GM23338 (cell line): ENCODE data around the gene KISS1R. TPM values are rescaled to one million over a fixed set of nuclear protein-coding genes. Genes with fewer than 3 reads are reported as not detected.
A peak's percentile ranks its signal among the peaks of the same experiment; 100 is the strongest.

Experiments
- ATAC-seq: fragments of 200-7000 bp; cut with Tn5 transposase; 3 replicates; pipeline ENCODE4 v1.9.1; 2020
- DNase-seq: peaks from one replicate; pipeline ENCODE4 v3.0.0-alpha.2; 2015; ENCODE audit warnings: low spot score
- H2AFZ ChIP-seq: fragments of 200-600 bp; sonication (generic); 2 replicates; pipeline ENCODE4 v1.8.0; 2016; ENCODE audit warnings: antibody characterized with exemption, mild to moderate bottlenecking, moderate library complexity
- H3F3A ChIP-seq: fragments of 200-600 bp; sonication (generic); replicated peaks from 2 replicates; pipeline ENCODE4 v1.8.0; 2017; ENCODE audit warnings: antibody characterized with exemption, mixed run types, low read depth
- H3K27ac ChIP-seq: fragments of 200-600 bp; sonication (generic); 2 replicates; pipeline ENCODE4 v1.6.1; 2016; ENCODE audit warnings: low read depth
- H3K27me3 ChIP-seq: fragments of 200-600 bp; sonication (generic); 2 replicates; pipeline ENCODE4 v1.8.0; 2016; ENCODE audit warnings: mild to moderate bottlenecking, mixed run types, moderate library complexity; ENCODE audit not compliant: insufficient read depth
- H3K36me3 ChIP-seq: fragments of 200-600 bp; sonication (generic); 2 replicates; pipeline ENCODE4 v1.8.0; 2016; ENCODE audit warnings: mild to moderate bottlenecking; ENCODE audit not compliant: insufficient read depth
- H3K4me1 ChIP-seq: fragments of 200-600 bp; sonication (generic); 2 replicates; pipeline ENCODE4 v1.8.0; 2016; ENCODE audit warnings: mild to moderate bottlenecking, moderate library complexity; ENCODE audit not compliant: insufficient read depth
- H3K4me2 ChIP-seq: fragments of 200-600 bp; sonication (generic); 2 replicates; pipeline ENCODE4 v1.7.1; 2017; ENCODE audit warnings: mixed run types
- H3K4me3 ChIP-seq: fragments of 200-600 bp; sonication (generic); 2 replicates; pipeline ENCODE4 v1.6.1; 2016; ENCODE audit warnings: mixed run types
- H3K79me2 ChIP-seq: fragments of 200-600 bp; sonication (generic); replicated peaks from 2 replicates; pipeline ENCODE4 v1.8.0; 2017; ENCODE audit warnings: mild to moderate bottlenecking; ENCODE audit not compliant: insufficient read depth
- H3K9me2 ChIP-seq: fragments of 200-600 bp; sonication (generic); 2 replicates; pipeline ENCODE4 v1.8.0; 2017; ENCODE audit not compliant: insufficient read depth
- H4K20me1 ChIP-seq: fragments of 200-600 bp; sonication (generic); replicated peaks from 2 replicates; pipeline ENCODE4 v1.8.0; 2017; ENCODE audit warnings: mild to moderate bottlenecking; ENCODE audit not compliant: insufficient read depth
- H3K27ac Mint-ChIP-seq: 2 replicates; pipeline ENCODE4 v1.8.0; 2020; ENCODE audit warnings: inconsistent platforms, mild to moderate bottlenecking, moderate library complexity, mixed read lengths
- H3K27me3 Mint-ChIP-seq: 3 replicates; pipeline ENCODE4 v1.8.0; 2022; ENCODE audit warnings: low read depth, mild to moderate bottlenecking, moderate library complexity, mixed read lengths, inconsistent platforms; ENCODE audit not compliant: insufficient read depth, poor library complexity
- H3K36me3 Mint-ChIP-seq: 3 replicates; pipeline ENCODE4 v1.8.0; 2021; ENCODE audit warnings: low read depth, mild to moderate bottlenecking, inconsistent platforms, moderate library complexity, mixed read lengths
- H3K4me1 Mint-ChIP-seq: 3 replicates; pipeline ENCODE4 v1.8.0; 2020; ENCODE audit warnings: mild to moderate bottlenecking, inconsistent platforms, mixed read lengths
- H3K4me3 Mint-ChIP-seq: 3 replicates; pipeline ENCODE4 v1.8.0; 2021; ENCODE audit warnings: moderate library complexity, mild to moderate bottlenecking, inconsistent platforms, mixed read lengths
- H3K9me3 Mint-ChIP-seq: 3 replicates; pipeline ENCODE4 v1.8.0; 2020; ENCODE audit warnings: moderate library complexity, mild to moderate bottlenecking, inconsistent platforms, mixed read lengths
- CREB1 ChIP-seq: fragments of 250-450 bp; sonication (Bioruptor Pico); IDR thresholded peaks from 2 replicates; pipeline ENCODE4 v1.5.0; 2020; ENCODE audit warnings: low read depth, mild to moderate bottlenecking, moderate library complexity
- EZH2 ChIP-seq: fragments of 200-600 bp; sonication (generic); IDR thresholded peaks from one replicate; pipeline ENCODE4 v1.8.0; 2017; ENCODE audit warnings: antibody characterized with exemption, mild to moderate bottlenecking, low read depth; ENCODE audit not compliant: unreplicated experiment
- EZH2phosphoT487 ChIP-seq: fragments of 200-600 bp; sonication (generic); IDR thresholded peaks from one replicate; pipeline ENCODE4 v1.8.1; 2018; ENCODE audit warnings: antibody characterized with exemption; ENCODE audit not compliant: unreplicated experiment
- JUNB ChIP-seq: IDR thresholded peaks from one replicate; pipeline ENCODE4 v1.6.1; 2016; ENCODE audit warnings: antibody characterized with exemption; ENCODE audit not compliant: unreplicated experiment
- NANOG ChIP-seq: IDR thresholded peaks from 2 replicates; pipeline ENCODE4 v1.6.1; 2016; ENCODE audit warnings: antibody characterized with exemption, borderline replicate concordance
- POLR2AphosphoS5 ChIP-seq: IDR thresholded peaks from 2 replicates; pipeline ENCODE4 v1.6.1; 2016; ENCODE audit warnings: antibody characterized with exemption, low read depth
- STAT1 ChIP-seq: IDR thresholded peaks from one replicate; pipeline ENCODE4 v1.6.1; 2016; ENCODE audit warnings: antibody characterized with exemption; ENCODE audit not compliant: unreplicated experiment
- ZNF114 ChIP-seq: fragments of 250-450 bp; sonication (Bioruptor Pico); IDR thresholded peaks from 2 replicates; pipeline ENCODE4 v1.5.0; 2020; ENCODE audit warnings: mild to moderate bottlenecking, moderate library complexity
- ZNF331 ChIP-seq: fragments of 250-450 bp; sonication (Bioruptor Pico); IDR thresholded peaks from 2 replicates; pipeline ENCODE4 v1.5.0; 2020; ENCODE audit warnings: low read depth, mild to moderate bottlenecking, moderate library complexity
- ZNF462 ChIP-seq: fragments of 250-450 bp; sonication (Bioruptor Pico); IDR thresholded peaks from 2 replicates; pipeline ENCODE4 v1.5.0; 2020; ENCODE audit warnings: mild to moderate bottlenecking, moderate library complexity
- polyA plus RNA-seq: library from polyadenylated mRNA; unstranded; fragments of >200 nt; fragmentation: Nextera tagmentation; extraction: Ambion mirVana; gene quantifications from 2 replicates; pipeline ENCODE4 v1.2.1, GENCODE V29; 2016
- total RNA-seq: library from RNA; depleted of rRNA; stranded (reverse); fragments of >200 nt; shearing (Covaris generic); gene quantifications from 2 replicates; pipeline ENCODE4 v1.2.3, GENCODE V29; 2014
- TF ChIP-seq, protein P1 (sequence below): IDR thresholded peaks from one replicate; pipeline ENCODE4 v1.6.1; 2018; ENCODE audit warnings: antibody characterized with exemption; ENCODE audit not compliant: unreplicated experiment
- TF ChIP-seq, protein P2 (sequence below): IDR thresholded peaks from 2 replicates; pipeline ENCODE4 v1.6.1; 2016; ENCODE audit warnings: antibody characterized with exemption
- TF ChIP-seq, protein P3 (sequence below), 2 experiments: fragments of 200-600 bp in 1 of 2; sonication (generic) in 1 of 2; conservative IDR thresholded peaks; 2 replicates each; pipeline versions ENCODE4 v1.5.1 to v1.6.1; 2016 to 2017; ENCODE audit warnings: antibody characterized with exemption in 2 of 2, low read depth in 2 of 2, mild to moderate bottlenecking in 2 of 2, moderate library complexity in 1 of 2

Gene KISS1R
- total and polyA plus RNA-seq, 2 experiments from 2014 or later, result 0.78 to 4.0 TPM

- Mint-ChIP-seq H3K9me3 (no peaks in the 10 kb centered on the region), H3K4me3 (no peak overlapping the region), H3K4me1 (no peaks in the 10 kb centered on the region), H3K27ac (no peak overlapping the region), H3K27me3 (peaks cover 3% of the 10 kb centered on the region), H3K36me3 (peaks cover 36% of the 10 kb centered on the region; the same call in 2 of the 3 replicates)
- H3K9me2 ChIP-seq, result no peaks in the 10 kb centered on the region
- H3F3A ChIP-seq, result no peaks in the 10 kb centered on the region
- no peak overlapping the region for H3K4me2 ChIP-seq
- DNase-seq, result no peak
- H3K79me2 ChIP-seq, result no peaks in the 10 kb centered on the region
- H3K4me1 ChIP-seq, result no peaks in the 10 kb centered on the region
- no peaks in the 10 kb centered on the region; the same call in 1 of the 2 replicates for H3K36me3 ChIP-seq
- no peak overlapping the region for H3K4me3 ChIP-seq
- H3K27me3 ChIP-seq, result no peaks in the 10 kb centered on the region
- TF ChIP-seq, protein P1, sequence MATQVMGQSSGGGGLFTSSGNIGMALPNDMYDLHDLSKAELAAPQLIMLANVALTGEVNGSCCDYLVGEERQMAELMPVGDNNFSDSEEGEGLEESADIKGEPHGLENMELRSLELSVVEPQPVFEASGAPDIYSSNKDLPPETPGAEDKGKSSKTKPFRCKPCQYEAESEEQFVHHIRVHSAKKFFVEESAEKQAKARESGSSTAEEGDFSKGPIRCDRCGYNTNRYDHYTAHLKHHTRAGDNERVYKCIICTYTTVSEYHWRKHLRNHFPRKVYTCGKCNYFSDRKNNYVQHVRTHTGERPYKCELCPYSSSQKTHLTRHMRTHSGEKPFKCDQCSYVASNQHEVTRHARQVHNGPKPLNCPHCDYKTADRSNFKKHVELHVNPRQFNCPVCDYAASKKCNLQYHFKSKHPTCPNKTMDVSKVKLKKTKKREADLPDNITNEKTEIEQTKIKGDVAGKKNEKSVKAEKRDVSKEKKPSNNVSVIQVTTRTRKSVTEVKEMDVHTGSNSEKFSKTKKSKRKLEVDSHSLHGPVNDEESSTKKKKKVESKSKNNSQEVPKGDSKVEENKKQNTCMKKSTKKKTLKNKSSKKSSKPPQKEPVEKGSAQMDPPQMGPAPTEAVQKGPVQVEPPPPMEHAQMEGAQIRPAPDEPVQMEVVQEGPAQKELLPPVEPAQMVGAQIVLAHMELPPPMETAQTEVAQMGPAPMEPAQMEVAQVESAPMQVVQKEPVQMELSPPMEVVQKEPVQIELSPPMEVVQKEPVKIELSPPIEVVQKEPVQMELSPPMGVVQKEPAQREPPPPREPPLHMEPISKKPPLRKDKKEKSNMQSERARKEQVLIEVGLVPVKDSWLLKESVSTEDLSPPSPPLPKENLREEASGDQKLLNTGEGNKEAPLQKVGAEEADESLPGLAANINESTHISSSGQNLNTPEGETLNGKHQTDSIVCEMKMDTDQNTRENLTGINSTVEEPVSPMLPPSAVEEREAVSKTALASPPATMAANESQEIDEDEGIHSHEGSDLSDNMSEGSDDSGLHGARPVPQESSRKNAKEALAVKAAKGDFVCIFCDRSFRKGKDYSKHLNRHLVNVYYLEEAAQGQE, result no peak
- no peak for TF ChIP-seq EZH2
- TF ChIP-seq ZNF462 (CRISPR knock-in tag), result no peak
- TF ChIP-seq, protein P2, sequence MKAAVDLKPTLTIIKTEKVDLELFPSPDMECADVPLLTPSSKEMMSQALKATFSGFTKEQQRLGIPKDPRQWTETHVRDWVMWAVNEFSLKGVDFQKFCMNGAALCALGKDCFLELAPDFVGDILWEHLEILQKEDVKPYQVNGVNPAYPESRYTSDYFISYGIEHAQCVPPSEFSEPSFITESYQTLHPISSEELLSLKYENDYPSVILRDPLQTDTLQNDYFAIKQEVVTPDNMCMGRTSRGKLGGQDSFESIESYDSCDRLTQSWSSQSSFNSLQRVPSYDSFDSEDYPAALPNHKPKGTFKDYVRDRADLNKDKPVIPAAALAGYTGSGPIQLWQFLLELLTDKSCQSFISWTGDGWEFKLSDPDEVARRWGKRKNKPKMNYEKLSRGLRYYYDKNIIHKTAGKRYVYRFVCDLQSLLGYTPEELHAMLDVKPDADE, result no peak
- no peak for TF ChIP-seq STAT1
- TF ChIP-seq, protein P3, sequence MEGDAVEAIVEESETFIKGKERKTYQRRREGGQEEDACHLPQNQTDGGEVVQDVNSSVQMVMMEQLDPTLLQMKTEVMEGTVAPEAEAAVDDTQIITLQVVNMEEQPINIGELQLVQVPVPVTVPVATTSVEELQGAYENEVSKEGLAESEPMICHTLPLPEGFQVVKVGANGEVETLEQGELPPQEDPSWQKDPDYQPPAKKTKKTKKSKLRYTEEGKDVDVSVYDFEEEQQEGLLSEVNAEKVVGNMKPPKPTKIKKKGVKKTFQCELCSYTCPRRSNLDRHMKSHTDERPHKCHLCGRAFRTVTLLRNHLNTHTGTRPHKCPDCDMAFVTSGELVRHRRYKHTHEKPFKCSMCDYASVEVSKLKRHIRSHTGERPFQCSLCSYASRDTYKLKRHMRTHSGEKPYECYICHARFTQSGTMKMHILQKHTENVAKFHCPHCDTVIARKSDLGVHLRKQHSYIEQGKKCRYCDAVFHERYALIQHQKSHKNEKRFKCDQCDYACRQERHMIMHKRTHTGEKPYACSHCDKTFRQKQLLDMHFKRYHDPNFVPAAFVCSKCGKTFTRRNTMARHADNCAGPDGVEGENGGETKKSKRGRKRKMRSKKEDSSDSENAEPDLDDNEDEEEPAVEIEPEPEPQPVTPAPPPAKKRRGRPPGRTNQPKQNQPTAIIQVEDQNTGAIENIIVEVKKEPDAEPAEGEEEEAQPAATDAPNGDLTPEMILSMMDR (conservative IDR thresholded peaks at IDR 0.05; ENCODE audit: low read depth in 2 of 2), result no peak
- no peak for TF ChIP-seq ZNF114
- no peak for TF ChIP-seq EZH2phosphoT487
- TF ChIP-seq JUNB, result no peak
- no peak for TF ChIP-seq POLR2AphosphoS5
- no peak for TF ChIP-seq ZNF331 (CRISPR knock-in tag)
- TF ChIP-seq CREB1 (CRISPR knock-in tag), result no peak
- TF ChIP-seq NANOG, result no peak
- H3K27ac ChIP-seq, result no peak overlapping the region
- H2AFZ ChIP-seq, result no peak overlapping the region
- H4K20me1 ChIP-seq, result no peaks in the 10 kb centered on the region; the same call in 1 of the 2 replicates
- ATAC-seq, result peak; percentile 31
Measured at GRCh38 chr19:879711-880438, 37.3 kb upstream of the KISS1R start.
